Heart right ventricle (tissue), 16 donors: Measurements from ENCODE around the gene MADCAM1. TPM values are rescaled to one million over a fixed set of nuclear protein-coding genes. Genes with fewer than 3 reads are reported as not detected.

Experiments
- ATAC-seq, 8 donors: fragments of 200-7000 bp; cut with Tn5 transposase; one replicate each; pipeline ENCODE4 v1.9.1; 2020; ENCODE audit warnings: mild to moderate bottlenecking in 8 of 8, moderate library complexity in 8 of 8, moderate number of reproducible peaks in 1 of 8
- DNase-seq, 2 donors: peaks; one replicate each; pipeline ENCODE4 v3.0.0-alpha.2; 2020
- H3K27ac ChIP-seq, 10 donors: fragments of 200-600 bp; sonication (generic) in 2 of 10; one replicate each; pipeline versions ENCODE4 v1.5.0 to v1.8.0; 2020 to 2022; ENCODE audit warnings: mild to moderate bottlenecking in 3 of 10
- H3K27me3 ChIP-seq, 7 donors: fragments of 200-600 bp; one replicate each; pipeline ENCODE4 v1.8.0; 2021 to 2022; ENCODE audit warnings: mild to moderate bottlenecking in 2 of 7
- H3K36me3 ChIP-seq, 9 donors: fragments of 200-600 bp; sonication (generic) in 1 of 9; one replicate each; pipeline versions ENCODE4 v1.5.0 to v1.8.0; 2020 to 2022; ENCODE audit warnings: mild to moderate bottlenecking in 2 of 9
- H3K4me1 ChIP-seq, 9 donors: fragments of 200-600 bp; sonication (generic) in 1 of 9; one replicate each; pipeline versions ENCODE4 v1.5.0 to v1.8.0; 2020 to 2022; ENCODE audit warnings: mild to moderate bottlenecking in 4 of 9
- H3K4me3 ChIP-seq, 10 donors: fragments of 200-600 bp; sonication (generic) in 2 of 10; one replicate each; pipeline versions ENCODE4 v1.5.0 to v1.8.0; 2020 to 2022; ENCODE audit warnings: mild to moderate bottlenecking in 7 of 10, moderate library complexity in 2 of 10
- H3K9me3 ChIP-seq, 11 donors: fragments of 200-600 bp in 10 of 11; sonication (generic) in 2 of 11; one replicate each; pipeline versions ENCODE4 v1.5.0 to v1.8.0; 2013 to 2022; ENCODE audit warnings: mild to moderate bottlenecking in 2 of 11, control low read depth in 1 of 11, moderate library complexity in 1 of 11
- whole genome bisulfite sequencing, 2 donors: extraction: QIAGEN DNeasy Blood & Tissue Kit; methylation state at CpG; one replicate each; pipeline ENCODE4 v1.1.7; 2013; ENCODE audit warnings: inconsistent platforms in 1 of 2; 5-methylcytosine and 5-hydroxymethylcytosine counted together
- intact Hi-C, 10 donors: fragments of 100-400 bp; cut with DNase I; formaldehyde crosslinking; loops; one replicate each; pipeline versions ENCODE4 v1.11.1 to v1.14.2; 2022
- polyA plus RNA-seq, 2 donors: library from polyadenylated mRNA; stranded (reverse); fragments of 200-250 nt; gene quantifications; one replicate each; pipeline ENCODE4 v1.2.3, GENCODE V29; 2013
- total RNA-seq, 10 donors: library from RNA; stranded (reverse); fragmentation: NEBNext Ultra II Directional in 3 of 10; extraction: Animal tissue kit (Norgen Biotek cat#: 25700) in 3 of 10; gene quantifications; one replicate each; pipeline versions ENCODE4 v1.2.1 to v1.2.4, GENCODE V29; 2021 to 2023
- TF ChIP-seq, protein P1 (sequence below), 9 donors: fragments of 200-600 bp; sonication (generic) in 2 of 9; IDR thresholded peaks; one replicate each; pipeline versions ENCODE4 v1.5.0 to v1.8.0; 2021 to 2022; ENCODE audit warnings: antibody characterized with exemption in 9 of 9, mild to moderate bottlenecking in 5 of 9, moderate library complexity in 1 of 9
- donor health status: Arrhythmogenic right ventricular cardiomyopathy.
- donor health status: ischemic (EF 13 %, LVEDD 7.1; RV severe dilation, severe dysfunction).
- donor health status: healthy with polysubstance abuse.
- donor health status: DM: no; HTN: yes; CAD: no.
- donor health status: DM: no; HTN: no; CAD: no.
- donor health status: ischemic (EF 25% LVEDD 6.9; RV normal size, moderate dysfunction).
- donor health status: ischemic (EF 25% LVEDD 5.7; RV mildly dilated, moderate dysfunction).
- donor health status: healthy.
- donor health status: DM: yes; HTN: yes; CAD: no.
- donor health status: Ischemic cardiomyopathy.
- donor health status: ischemic (EF 35%, LVEDD 5.7; RV mildly dilated, moderate dysfunction).
- donor health status: nonischemic (EF 11% LVEDD 7.7; RV severe dilation, severe dysfunction).
- donor health status: DM: yes; HTN: yes; CAD: no.
- donor health status: PGD.
- donor health status: ischemic (EF 29% LVEDD 5.4; RV normal size, mild dysfunction).
- donor health status: nonischemic (EF 23%, LVEDD 6.1; RV moderate dilation, normal function).

Gene MADCAM1
- total and polyA plus RNA-seq, 12 donors = 0.09 to 0.80 (median 0.17) TPM; not detected in 1

DNA sequence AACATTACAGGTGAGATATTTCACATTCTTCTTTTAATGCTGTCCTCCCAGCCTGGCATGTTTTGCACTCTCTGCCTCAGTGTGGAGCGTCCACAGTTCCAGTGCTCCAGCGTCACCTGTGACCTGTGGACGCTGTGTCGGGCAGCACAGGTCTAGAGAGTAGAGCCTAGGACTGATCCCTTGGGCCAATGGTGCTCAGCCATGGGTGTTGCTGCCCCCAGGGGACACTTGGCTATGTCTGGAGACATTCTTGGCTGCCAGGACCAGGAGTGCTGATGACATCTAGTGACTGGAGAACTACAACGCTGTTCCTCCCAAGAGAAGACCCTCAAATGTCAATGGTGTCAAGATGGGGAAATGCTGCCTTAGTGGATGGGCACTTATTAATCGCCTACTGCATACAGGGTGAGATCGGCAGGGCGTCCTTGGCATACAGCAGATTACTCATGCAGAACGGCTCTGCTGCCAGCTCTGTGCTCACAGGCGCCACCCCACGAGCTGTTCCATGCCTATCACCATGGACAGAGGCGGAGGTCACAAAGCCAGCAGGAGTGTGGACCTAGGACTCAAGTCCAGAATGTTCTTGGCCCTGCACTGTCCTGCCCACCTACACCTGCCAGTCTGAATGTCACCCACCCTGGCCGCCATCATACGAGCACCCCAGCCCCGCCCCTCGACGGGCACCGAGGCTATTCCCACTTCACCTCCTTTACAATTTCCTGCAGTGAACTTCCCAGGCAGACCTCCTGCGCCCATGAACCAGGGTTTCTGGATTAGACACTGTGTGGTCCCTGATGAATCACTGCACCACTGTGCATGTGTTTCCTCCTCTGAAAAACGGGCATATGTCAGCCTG lies 13.9 kb upstream of the MADCAM1 start:
- H3K36me3 ChIP-seq = no peaks in the 10 kb centered on the region
- TF ChIP-seq, protein P1, sequence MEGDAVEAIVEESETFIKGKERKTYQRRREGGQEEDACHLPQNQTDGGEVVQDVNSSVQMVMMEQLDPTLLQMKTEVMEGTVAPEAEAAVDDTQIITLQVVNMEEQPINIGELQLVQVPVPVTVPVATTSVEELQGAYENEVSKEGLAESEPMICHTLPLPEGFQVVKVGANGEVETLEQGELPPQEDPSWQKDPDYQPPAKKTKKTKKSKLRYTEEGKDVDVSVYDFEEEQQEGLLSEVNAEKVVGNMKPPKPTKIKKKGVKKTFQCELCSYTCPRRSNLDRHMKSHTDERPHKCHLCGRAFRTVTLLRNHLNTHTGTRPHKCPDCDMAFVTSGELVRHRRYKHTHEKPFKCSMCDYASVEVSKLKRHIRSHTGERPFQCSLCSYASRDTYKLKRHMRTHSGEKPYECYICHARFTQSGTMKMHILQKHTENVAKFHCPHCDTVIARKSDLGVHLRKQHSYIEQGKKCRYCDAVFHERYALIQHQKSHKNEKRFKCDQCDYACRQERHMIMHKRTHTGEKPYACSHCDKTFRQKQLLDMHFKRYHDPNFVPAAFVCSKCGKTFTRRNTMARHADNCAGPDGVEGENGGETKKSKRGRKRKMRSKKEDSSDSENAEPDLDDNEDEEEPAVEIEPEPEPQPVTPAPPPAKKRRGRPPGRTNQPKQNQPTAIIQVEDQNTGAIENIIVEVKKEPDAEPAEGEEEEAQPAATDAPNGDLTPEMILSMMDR (IDR thresholded peaks at IDR 0.05) = no peak
- no peak for DNase-seq
- no peak overlapping the region for H3K27ac ChIP-seq
- H3K27me3 ChIP-seq = peaks cover 0 to 36% (median 23%) of the 10 kb centered on the region in 7 donors
- intact Hi-C loops = loop anchor here in 3 of 10 donors (5.0 to 10.0 kb wide), 2 partner anchors 98 to 100 kb away; no protein-coding TSS in a partner anchor
- 50 to 52% methylated on average over 20 of the region's 20 CpGs for WGBS, 2 donors
- H3K9me3 ChIP-seq = no peaks in the 10 kb centered on the region
- peaks cover 0 to 14% (median 6%) of the 10 kb centered on the region in 9 donors for H3K4me1 ChIP-seq
- H3K4me3 ChIP-seq = no peak overlapping the region
- no peak for ATAC-seq

DNA sequence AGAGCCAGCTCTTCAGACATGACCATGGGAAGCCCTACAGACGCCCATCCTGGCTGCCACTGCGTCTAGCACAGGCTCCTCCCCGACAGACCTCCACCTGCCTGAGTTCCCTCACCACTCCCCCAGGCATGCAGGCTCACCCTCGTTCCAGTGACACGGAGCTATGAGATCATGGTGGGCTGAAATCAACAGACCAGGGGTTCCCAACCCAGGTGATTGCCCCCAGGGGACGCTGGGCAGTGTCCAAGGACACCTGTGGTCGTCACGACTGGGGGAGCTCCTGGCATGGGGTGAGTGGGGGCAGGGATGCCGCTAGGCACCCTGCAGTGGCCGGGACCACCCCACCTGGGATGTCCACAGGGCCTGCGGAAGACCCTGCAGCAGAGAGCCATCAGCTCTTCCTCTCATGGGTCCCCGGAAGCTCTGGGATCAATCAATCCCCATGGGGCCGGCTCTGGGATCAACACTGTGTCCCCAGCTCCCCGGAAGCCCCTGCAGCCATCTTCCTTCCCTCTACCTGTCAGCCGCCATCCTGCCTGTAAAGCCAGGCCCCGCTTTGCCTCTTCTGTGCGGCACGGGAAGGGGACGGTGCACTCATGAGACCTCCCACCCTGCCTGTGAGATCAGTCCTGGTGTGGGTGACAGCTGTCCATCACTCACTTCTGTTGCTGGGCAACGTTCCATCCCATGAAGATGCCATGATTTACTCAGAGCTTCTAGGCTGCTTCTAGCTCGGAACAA lies 12.8 kb upstream of the MADCAM1 start:
- Histone ChIP-seq H3K4me1 (peaks cover 0 to 18% (median 6%) of the 10 kb centered on the region in 9 donors), H3K36me3 (no peaks in the 10 kb centered on the region), H3K9me3 (no peaks in the 10 kb centered on the region), H3K27ac (no peak overlapping the region), H3K27me3 (peaks cover 0 to 36% (median 23%) of the 10 kb centered on the region in 7 donors), H3K4me3 (no peak overlapping the region)
- 54 to 56% methylated on average over 21 of the region's 21 CpGs for WGBS, 2 donors
- ATAC-seq = no peak
- intact Hi-C loops = loop anchor here in 3 of 10 donors (5.0 to 10.0 kb wide), 2 partner anchors 99 to 101 kb away; no protein-coding TSS in a partner anchor
- DNase-seq = no peak
- TF ChIP-seq, protein P1 (IDR thresholded peaks at IDR 0.05) = no peak

DNA sequence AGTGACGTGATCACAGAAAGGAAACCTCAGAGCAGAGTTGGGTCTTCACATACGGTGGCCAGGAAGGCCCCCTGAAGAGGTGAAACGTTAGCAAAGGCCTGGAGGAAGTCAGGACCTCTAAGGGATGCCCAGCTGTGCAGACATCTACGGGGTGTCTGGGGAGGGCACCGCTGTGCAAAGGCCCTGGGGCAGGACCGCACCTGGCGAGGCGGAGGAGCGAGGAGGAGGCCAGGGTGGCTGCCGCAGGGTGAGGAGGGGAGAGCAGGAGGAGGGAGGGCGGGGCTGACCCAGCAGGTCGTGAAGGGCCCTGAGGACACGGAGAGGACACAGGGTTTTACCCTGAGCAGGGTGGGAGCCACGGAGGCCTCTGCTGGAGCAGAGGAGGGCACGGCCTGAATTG lies 11.8 kb upstream of the MADCAM1 start:
- 65 to 73% methylated on average over 15 of the region's 15 CpGs for WGBS, 2 donors
- intact Hi-C loops = loop anchor here in 3 of 10 donors (5.0 to 10.0 kb wide), 2 partner anchors 100 to 102 kb away; no protein-coding TSS in a partner anchor
- Histone ChIP-seq H3K4me3 (no peak overlapping the region), H3K9me3 (no peaks in the 10 kb centered on the region), H3K36me3 (no peaks in the 10 kb centered on the region), H3K27me3 (peaks cover 0 to 36% (median 23%) of the 10 kb centered on the region in 7 donors), H3K27ac (no peak overlapping the region), H3K4me1 (peaks cover 0 to 19% (median 8%) of the 10 kb centered on the region in 9 donors)
- DNase-seq = no peak
- no peak for ATAC-seq
- TF ChIP-seq, protein P1 (IDR thresholded peaks at IDR 0.05) = no peak

DNA sequence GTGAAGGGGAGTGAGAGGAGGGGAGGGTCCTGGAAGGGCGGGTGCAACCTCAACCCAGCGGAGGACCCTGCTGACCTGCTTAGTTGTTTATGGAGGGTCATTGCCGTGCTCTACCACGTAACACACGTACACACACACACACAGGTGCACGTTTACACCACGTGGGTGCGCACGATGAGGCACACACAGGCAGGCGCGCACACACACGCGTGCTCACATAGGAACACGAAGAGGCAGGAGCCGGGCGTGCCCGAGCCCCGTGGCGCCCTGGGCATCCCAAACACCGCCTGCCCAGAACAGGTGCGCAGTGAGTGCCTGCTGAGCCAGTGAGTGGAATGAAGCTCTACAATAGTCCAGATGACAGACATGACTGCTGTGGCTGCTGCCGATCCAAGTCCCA lies 11.2 kb upstream of the MADCAM1 start:
- DNase-seq = no peak
- WGBS, 2 donors = 82% methylated on average over 22 of the region's 22 CpGs
- intact Hi-C loops = loop anchor here in 1 of 10 donors (10.0 kb wide), 1 partner anchor 100 kb away; no protein-coding TSS in a partner anchor

More for the DNA sequence above, 11.2 kb upstream of the MADCAM1 start:
- no peak overlapping the region for H3K27ac ChIP-seq
- TF ChIP-seq, protein P1 (IDR thresholded peaks at IDR 0.05) = no peak
- no peaks in the 10 kb centered on the region for H3K36me3 ChIP-seq
- peaks cover 0 to 21% (median 9%) of the 10 kb centered on the region in 9 donors for H3K4me1 ChIP-seq
- H3K27me3 ChIP-seq = peaks cover 0 to 36% (median 23%) of the 10 kb centered on the region in 7 donors
- H3K4me3 ChIP-seq = no peak overlapping the region
- ATAC-seq = no peak
- no peaks in the 10 kb centered on the region for H3K9me3 ChIP-seq
